ENCODE results near the gene ZNF732. TPM values are rescaled to one million over a fixed set of nuclear protein-coding genes. Genes with fewer than 3 reads are reported as not detected.
A peak's percentile ranks its signal among the peaks of the same experiment; 100 is the strongest.
"Not testable (repeated sequence)": the region's sequence is repeated elsewhere in the genome, so short reads cannot be mapped to it uniquely, and the experiment has no call there.

ZNF732 gene
- total RNA-seq, 2 donors from 2014 or later: 0.21 TPM; not detected in 1

GRCh38 chr4:271492-272103 is 33.7 kb downstream of the ZNF732 start:
- intact Hi-C loops (cut with DNase I, micrococcal nuclease): no loop called here
- no peak for ATAC-seq

GRCh38 chr4:259240-259639 is 46.0 kb downstream of the ZNF732 start:
- ATAC-seq; intact Hi-C loops (cut with DNase I, micrococcal nuclease); DNase-seq: not testable (repeated sequence)

More at GRCh38 chr4:271492-272103, 33.7 kb downstream of the ZNF732 start:
- no peak for DNase-seq

GRCh38 chr4:256492-256891 is 48.8 kb downstream of the ZNF732 start:
- ATAC-seq (no peak), DNase-seq (no peak)

GRCh38 chr4:253936-254756 is 51.1 kb downstream of the ZNF732 start:
- ATAC-seq (no peak), DNase-seq (no peak)
- intact Hi-C loops (cut with DNase I, micrococcal nuclease): no loop called here

More at GRCh38 chr4:256492-256891, 48.8 kb downstream of the ZNF732 start:
- intact Hi-C loops (cut with DNase I, micrococcal nuclease): no loop called here

GRCh38 chr4:252065-252601 is 53.1 kb downstream of the ZNF732 start:
- ATAC-seq (no peak), DNase-seq (no peak)
- intact Hi-C loops (cut with DNase I, micrococcal nuclease): no loop called here

GRCh38 chr4:244471-244870 is 60.8 kb downstream of the ZNF732 start:
- peak in 1 of 2 donors; percentile 32 for DNase-seq
- intact Hi-C loops (cut with DNase I, micrococcal nuclease): no loop called here
- no peak for ATAC-seq

- DNase-seq (no peak), ATAC-seq (no peak)
- intact Hi-C loops (cut with DNase I, micrococcal nuclease): no loop called here
Measured at GRCh38 chr4:243426-243825, 61.8 kb downstream of the ZNF732 start.

GRCh38 chr4:242121-242848 is 63.0 kb downstream of the ZNF732 start:
- DNase-seq: peak; percentile 40 to 57
- peak; percentile 95 for ATAC-seq
- intact Hi-C loops (cut with DNase I, micrococcal nuclease): no loop called here

- ATAC-seq; intact Hi-C loops (cut with DNase I, micrococcal nuclease); DNase-seq: not testable (repeated sequence)
Measured at GRCh38 chr4:241411-241810, 63.9 kb downstream of the ZNF732 start.

- ATAC-seq: no peak
- intact Hi-C loops (cut with DNase I, micrococcal nuclease): no loop called here
Measured at GRCh38 chr4:236028-236427, 69.2 kb downstream of the ZNF732 start.

GRCh38 chr4:234178-234577 is 71.1 kb downstream of the ZNF732 start:
- no peak for DNase-seq
- intact Hi-C loops (cut with DNase I, micrococcal nuclease): no loop called here
- ATAC-seq: no peak

More at GRCh38 chr4:236028-236427, 69.2 kb downstream of the ZNF732 start:
- no peak for DNase-seq

- intact Hi-C loops (cut with DNase I, micrococcal nuclease): no loop called here
- no peak for ATAC-seq
- no peak for DNase-seq
Measured at GRCh38 chr4:223913-224497, 81.3 kb downstream of the ZNF732 start.

Small RNAs within 50 kb of the gene (microRNA-seq; reads per million reads assigned to microRNA genes)
- gene MIR571: 0 reads per million in 2 donors

Other genes starting within 250 kb of the ZNF732 start
- gene ZNF718, start 181.0 kb downstream of the ZNF732 start, total RNA-seq: 1 to 10 TPM; 4.3 to 5.1 TPM
- gene ZNF141, start 32.3 kb upstream of the ZNF732 start, total RNA-seq: 10 to 100 TPM; 19.5 to 21.4 TPM
- 10 to 100 TPM; 20.7 to 27.2 TPM for gene ZNF721, start 193.7 kb upstream of the ZNF732 start, total RNA-seq
- gene PIGG, start 193.7 kb upstream of the ZNF732 start, total RNA-seq: 10 to 100 TPM; 54.5 to 57.5 TPM